A673 (cell line): ENCODE measurements around the gene CDH23. TPM values are rescaled to one million over a fixed set of nuclear protein-coding genes. Genes with fewer than 3 reads are reported as not detected.

Source experiments
- BruUV-seq: library from RNA; stranded (reverse); fragments of 400-500 nt; replicated peaks from 2 replicates; lab custom pipeline; 2021; lab: Mats Ljungman, UMichigan
- CTCF ChIA-PET: fragments of 300-600 bp; sonication (Branson Sonifier 250); formaldehyde crosslinking; loops from one replicate; lab custom pipeline; 2022; ENCODE audit warnings: antibody characterized with exemption; lab: Charles Lee
- POLR2A ChIA-PET: fragments of 300-600 bp; sonication (Branson Sonifier 250); formaldehyde crosslinking; loops from one replicate; lab custom pipeline; 2022; ENCODE audit warnings: antibody characterized with exemption; ENCODE audit not compliant: low non-redundant PET; lab: Charles Lee
- DNase-seq: peaks from one replicate; pipeline ENCODE4 v3.0.0-alpha.2; 2015; ENCODE audit warnings: low spot score
- H3K27ac ChIP-seq: fragments of 200-600 bp; sonication (generic); 2 replicates; pipeline ENCODE4 v1.5.1; 2016; ENCODE audit warnings: mixed run types, low read depth, mild to moderate bottlenecking, mixed read lengths, antibody characterized with exemption, low read length; ENCODE audit not compliant: poor library complexity, severe bottlenecking
- H3K27me3 ChIP-seq: fragments of 200-600 bp; sonication (generic); replicated peaks from 2 replicates; pipeline ENCODE4 v1.6.1; 2017; ENCODE audit warnings: mixed run types, low read depth, mild to moderate bottlenecking, mixed read lengths, antibody characterized with exemption, low read length; ENCODE audit not compliant: insufficient read depth, poor library complexity
- H3K36me3 ChIP-seq: fragments of 200-600 bp; sonication (generic); 2 replicates; pipeline ENCODE4 v1.6.1; 2016; ENCODE audit warnings: mixed run types, mild to moderate bottlenecking, mixed read lengths, antibody characterized with exemption, low read length; ENCODE audit not compliant: insufficient read depth, poor library complexity, severe bottlenecking
- H3K4me1 ChIP-seq: fragments of 200-600 bp; sonication (generic); 2 replicates; pipeline ENCODE4 v1.6.1; 2017; ENCODE audit warnings: mixed run types, mild to moderate bottlenecking, mixed read lengths, antibody characterized with exemption, low read length; ENCODE audit not compliant: insufficient read depth, poor library complexity, severe bottlenecking
- H3K4me3 ChIP-seq: fragments of 200-600 bp; sonication (generic); 2 replicates; pipeline ENCODE4 v1.5.1; 2016; ENCODE audit warnings: low read depth, mixed run types, mild to moderate bottlenecking, mixed read lengths, low read length; ENCODE audit not compliant: poor library complexity, severe bottlenecking
- H3K9me3 ChIP-seq: fragments of 200-600 bp; sonication (generic); 2 replicates; pipeline ENCODE4 v1.6.1; 2016; ENCODE audit warnings: mixed run types, low read depth, mild to moderate bottlenecking, mixed read lengths, antibody characterized with exemption, low read length; ENCODE audit not compliant: poor library complexity, severe bottlenecking
- CTCF ChIP-seq: fragments of 300-800, 200-600 bp; sonication (generic); conservative IDR thresholded peaks from 2 replicates; pipeline ENCODE4 v1.5.1; 2017; ENCODE audit warnings: low read depth, mild to moderate bottlenecking, antibody characterized with exemption, low read length, moderate library complexity, mixed read lengths
- EZH2 ChIP-seq: fragments of 200-600 bp; sonication (generic); IDR thresholded peaks from 2 replicates; pipeline ENCODE4 v1.6.1; 2017; ENCODE audit warnings: borderline replicate concordance, low read depth, mild to moderate bottlenecking, mixed read lengths, antibody characterized with exemption, low read length; ENCODE audit not compliant: poor library complexity, severe bottlenecking
- intact Hi-C: fragments of 100-400 bp; cut with micrococcal nuclease; formaldehyde crosslinking; loops from one replicate; pipeline ENCODE4 v1.10.0; 2022; ENCODE audit not compliant: unreplicated experiment
- total RNA-seq: library from RNA; stranded (reverse); gene quantifications from 2 replicates; pipeline ENCODE4 v1.2.3, GENCODE V29; 2021

The CDH23 gene
- total RNA-seq, 1 experiment from 2014 or later, result 49.7 TPM

GRCh38 chr10:71847418-71847817, 450.7 kb downstream of the CDH23 start:
- H3K9me3 ChIP-seq, result no peaks in the 10 kb centered on the region
- H3K4me3 ChIP-seq, result no peak overlapping the region
- ChIA-PET POLR2A (no interaction called here), CTCF (no interaction called here)
- BruUV-seq, result no TSS peak
- H3K36me3 ChIP-seq, result no peaks in the 10 kb centered on the region
- DNase-seq, result no peak
- TF ChIP-seq EZH2 (no peak), CTCF (no peak)
- intact Hi-C loops, result no loop called here
- H3K27me3 ChIP-seq, result no peaks in the 10 kb centered on the region
- H3K27ac ChIP-seq, result no peak overlapping the region
- H3K4me1 ChIP-seq, result peaks cover 20% of the 10 kb centered on the region

GRCh38 chr10:71848325-71849275, 451.9 kb downstream of the CDH23 start:
- Histone ChIP-seq H3K36me3 (no peaks in the 10 kb centered on the region), H3K9me3 (no peaks in the 10 kb centered on the region), H3K4me1 (peaks cover 20% of the 10 kb centered on the region), H3K27me3 (no peaks in the 10 kb centered on the region), H3K4me3 (no peak overlapping the region), H3K27ac (no peak overlapping the region)
- CTCF ChIA-PET, result no interaction called here
- intact Hi-C loops, result no loop called here
- TF ChIP-seq CTCF (no peak), EZH2 (no peak)
- DNase-seq, result no peak
- POLR2A ChIA-PET, result no interaction called here
- no TSS peak for BruUV-seq

GRCh38 chr10:71849461-71849908, 452.8 kb downstream of the CDH23 start:
- CTCF ChIA-PET, result no interaction called here
- H3K27me3 ChIP-seq, result no peaks in the 10 kb centered on the region
- BruUV-seq, result no TSS peak
- TF ChIP-seq CTCF, result no peak
- TF ChIP-seq EZH2, result no peak
- POLR2A ChIA-PET, result interaction anchor here (0.5 kb wide), 1 partner anchor 10 kb away, joined by 3 read pairs; no protein-coding TSS in a partner anchor
- no peaks in the 10 kb centered on the region for H3K36me3 ChIP-seq
- peak overlapping the region; percentile 82 for H3K4me3 ChIP-seq
- no peak overlapping the region for H3K27ac ChIP-seq
- no peak for DNase-seq
- H3K4me1 ChIP-seq, result peaks cover 20% of the 10 kb centered on the region
- intact Hi-C loops, result no loop called here
- H3K9me3 ChIP-seq, result no peaks in the 10 kb centered on the region
